SK-N-SH (cell line): ENCODE results near the gene CSNK1G2. TPM values are rescaled to one million over a fixed set of nuclear protein-coding genes. Genes with fewer than 3 reads are reported as not detected.

ENCODE experiments used
- CTCF ChIA-PET: fragments of 300-600, 350-600 bp; formaldehyde crosslinking; extraction: SDS; loops from one replicate; lab custom pipeline; 2021; lab: Yijun Ruan, JAX
- POLR2A ChIA-PET: fragments of 350-600 bp; sonication (Branson Sonifier 250); formaldehyde crosslinking; extraction: SDS; loops from one replicate; lab custom pipeline; 2020; ENCODE audit warnings: antibody characterized with exemption, inconsistent platforms; lab: Yijun Ruan, JAX
- DNase-seq: peaks from one replicate; pipeline ENCODE4 v3.0.0; 2012
- H2AFZ ChIP-seq: fragments of 200-600 bp; sonication (generic); 2 replicates; pipeline ENCODE4 v1.8.1; 2016; ENCODE audit warnings: antibody characterized with exemption, mild to moderate bottlenecking, low read depth
- H3F3A ChIP-seq: fragments of 200-600 bp; sonication (generic); replicated peaks from 2 replicates; pipeline ENCODE3; 2016; ENCODE audit warnings: antibody characterized with exemption, mild to moderate bottlenecking; ENCODE audit not compliant: insufficient read depth
- H3K27ac ChIP-seq, 2 experiments: fragments of 200-500 bp in 1 of 2; fragments of 200-600 bp in 1 of 2; sonication (Bioruptor generic) in 1 of 2; sonication (generic), shearing (Covaris generic) in 1 of 2; 2 replicates each; pipeline versions ENCODE4 v1.5.1 to v1.6.1; 2014 to 2016; ENCODE audit warnings: low read depth in 2 of 2, inconsistent platforms in 1 of 2, low read length in 1 of 2, mild to moderate bottlenecking in 1 of 2, mixed read lengths in 1 of 2
- H3K27me3 ChIP-seq: fragments of 200-600 bp; sonication (generic), shearing (Covaris generic); 2 replicates; pipeline ENCODE4 v1.6.1; 2016; ENCODE audit warnings: mixed run types; ENCODE audit not compliant: insufficient read depth
- H3K36me3 ChIP-seq, 2 experiments: fragments of 200-500 bp in 1 of 2; fragments of 200-600 bp in 1 of 2; sonication (Bioruptor generic) in 1 of 2; sonication (generic) in 1 of 2; replicated peaks in 1 of 2; 2 replicates each; pipeline versions ENCODE3 to v1.5.1; 2014 to 2016; ENCODE audit warnings: low read length in 1 of 2, mild to moderate bottlenecking in 1 of 2; ENCODE audit not compliant: insufficient read depth in 2 of 2, control insufficient read depth in 1 of 2
- H3K4me1 ChIP-seq, 2 experiments: fragments of 200-500 bp in 1 of 2; fragments of 200-600 bp in 1 of 2; sonication (Bioruptor generic) in 1 of 2; sonication (generic), shearing (Covaris generic) in 1 of 2; 2 replicates each; pipeline versions ENCODE4 v1.5.1 to v1.6.1; 2014 to 2016; ENCODE audit warnings: low read depth in 1 of 2, low read length in 1 of 2, mixed run types in 1 of 2; ENCODE audit not compliant: insufficient read depth in 2 of 2, control insufficient read depth in 1 of 2
- H3K4me2 ChIP-seq: fragments of 200-600 bp; sonication (generic), shearing (Covaris generic); 2 replicates; pipeline ENCODE4 v1.6.1; 2017; ENCODE audit warnings: mixed run types
- H3K4me3 ChIP-seq, 2 experiments: fragments of 200-500 bp in 1 of 2; fragments of 200-600 bp in 1 of 2; sonication (Bioruptor generic) in 1 of 2; sonication (generic), shearing (Covaris generic) in 1 of 2; 2 replicates each; pipeline versions ENCODE4 v1.5.1 to v1.8.1; 2014 to 2016; ENCODE audit warnings: low read depth in 2 of 2, inconsistent platforms in 1 of 2, low read length in 1 of 2, mild to moderate bottlenecking in 1 of 2, mixed read lengths in 1 of 2, moderate library complexity in 1 of 2
- H3K79me2 ChIP-seq: fragments of 200-600 bp; sonication (generic); 2 replicates; pipeline ENCODE4 v1.8.1; 2017; ENCODE audit warnings: mild to moderate bottlenecking; ENCODE audit not compliant: insufficient read depth
- H3K9ac ChIP-seq: fragments of 200-600 bp; sonication (generic); 2 replicates; pipeline ENCODE4 v1.6.1; 2017; ENCODE audit warnings: mixed run types
- H3K9me2 ChIP-seq: fragments of 200-600 bp; sonication (generic); 2 replicates; pipeline ENCODE4 v1.6.1; 2017; ENCODE audit warnings: mixed run types
- H3K9me3 ChIP-seq: fragments of 200-600 bp; sonication (generic); 2 replicates; pipeline ENCODE4 v1.6.1; 2017; ENCODE audit warnings: mixed run types, mild to moderate bottlenecking, moderate library complexity
- H4K20me1 ChIP-seq: fragments of 200-600 bp; sonication (generic); 2 replicates; pipeline ENCODE4 v1.6.1; 2017; ENCODE audit warnings: mild to moderate bottlenecking, mixed run types; ENCODE audit not compliant: insufficient read depth
- CHD2 ChIP-seq: fragments of 150-350 bp; IDR thresholded peaks from 2 replicates; pipeline ENCODE4 v1.6.1; 2018; ENCODE audit warnings: low read length; ENCODE audit not compliant: partially characterized antibody
- EP300 ChIP-seq, 2 experiments: IDR thresholded peaks; 2 replicates each; pipeline versions ENCODE4 v1.4.0 to v1.6.1; 2012; ENCODE audit warnings: borderline replicate concordance in 1 of 2, low read depth in 1 of 2, low read length in 1 of 2
- EZH2phosphoT487 ChIP-seq: fragments of 200-600 bp; sonication (generic); IDR thresholded peaks from 2 replicates; pipeline ENCODE4 v1.6.1; 2017; ENCODE audit warnings: low read depth, mixed run types, mild to moderate bottlenecking, antibody characterized with exemption, moderate library complexity, borderline replicate concordance
- FOSL2 ChIP-seq: IDR thresholded peaks from 2 replicates; pipeline ENCODE4 v1.4.0; 2012; ENCODE audit warnings: low read depth, mild to moderate bottlenecking, moderate library complexity, borderline replicate concordance
- FOXJ3 ChIP-seq: sonication (generic); formaldehyde crosslinking; IDR thresholded peaks from 2 replicates; pipeline ENCODE4 v1.5.1; 2020; ENCODE audit warnings: mild to moderate bottlenecking, missing genetic modification reagents
- FOXM1 ChIP-seq: IDR thresholded peaks from 2 replicates; pipeline ENCODE4 v1.4.0; 2012; ENCODE audit warnings: low read depth, mild to moderate bottlenecking
- GABPA ChIP-seq: IDR thresholded peaks from 2 replicates; pipeline ENCODE4 v1.4.0; 2012; ENCODE audit warnings: low read depth, mild to moderate bottlenecking
- MAX ChIP-seq: IDR thresholded peaks from 2 replicates; pipeline ENCODE4 v1.4.0; 2012; ENCODE audit warnings: low read depth
- MXI1 ChIP-seq: IDR thresholded peaks from 2 replicates; pipeline ENCODE4 v1.6.1; 2012; ENCODE audit warnings: mild to moderate bottlenecking, low read depth, low read length, improper control_type of control experiment
- NRF1 ChIP-seq: IDR thresholded peaks from 2 replicates; pipeline ENCODE4 v1.6.1; 2012; ENCODE audit warnings: low read depth, mild to moderate bottlenecking, low read length
- POLR2AphosphoS5 ChIP-seq: IDR thresholded peaks from 2 replicates; pipeline ENCODE4 v1.6.1; 2012; ENCODE audit warnings: low read depth, low read length
- RXRA ChIP-seq: IDR thresholded peaks from 2 replicates; pipeline ENCODE4 v1.4.0; 2012; ENCODE audit warnings: low read depth, mild to moderate bottlenecking, borderline replicate concordance
- SIN3A ChIP-seq: IDR thresholded peaks from 2 replicates; pipeline ENCODE4 v1.6.1; 2012; ENCODE audit warnings: low read depth, mild to moderate bottlenecking, low read length, moderate library complexity, borderline replicate concordance
- TCF12 ChIP-seq: IDR thresholded peaks from 2 replicates; pipeline ENCODE4 v1.4.0; 2012
- USF1 ChIP-seq: IDR thresholded peaks from 2 replicates; pipeline ENCODE4 v1.4.0; 2012; ENCODE audit warnings: low read depth, borderline replicate concordance
- USF2 ChIP-seq: fragments of 150-350 bp; IDR thresholded peaks from 2 replicates; pipeline ENCODE4 v1.6.1; 2017; ENCODE audit warnings: antibody characterized with exemption, low read length, low read depth, borderline replicate concordance
- ZBTB33 ChIP-seq: IDR thresholded peaks from 2 replicates; pipeline ENCODE4 v1.4.0; 2012; ENCODE audit warnings: low read depth, borderline replicate concordance
- WGBS: methylation state at CpG from one replicate; pipeline ENCODE4 v1.1.6; 2017; ENCODE audit warnings: low lambda C conversion rate; 5-methylcytosine and 5-hydroxymethylcytosine counted together
- polyA plus RNA-seq, 3 experiments: library from polyadenylated mRNA; depleted of rRNA; stranded (reverse); fragments of >200 nt; gene quantifications; 2 replicates each; pipeline ENCODE4 v1.2.3, GENCODE V29; 2012

CSNK1G2 gene
- polyA plus RNA-seq, 1 of the 3 experiments (the other 2 are of a cell fraction): 79.4 TPM

- peak overlapping the region; percentile 51 for H3K9ac ChIP-seq
- H3K9me2 ChIP-seq: no peaks in the 10 kb centered on the region
- H3K27ac ChIP-seq: peak overlapping the region; percentile 48 to 89; a peak in 3 of 4 replicates
- peaks cover 51% of the 10 kb centered on the region for H3K79me2 ChIP-seq
- WGBS: 37% methylated on average over 11 of the region's 23 CpGs
- H3F3A ChIP-seq: peaks cover 9% of the 10 kb centered on the region
- peaks cover 4% of the 10 kb centered on the region for H4K20me1 ChIP-seq
- peak; percentile 87 for DNase-seq
- H3K4me2 ChIP-seq: peak overlapping the region; percentile 84
- CTCF ChIA-PET: interaction anchor here (1.9 to 2.0 kb wide), 2 partner anchors 53 to 86 kb away, joined by 10 to 13 read pairs; no protein-coding TSS in a partner anchor
- no peaks in the 10 kb centered on the region for H3K27me3 ChIP-seq
- peaks cover 4 to 18% of the 10 kb centered on the region in 2 experiments; a peak in 2 of 4 replicates for H3K4me1 ChIP-seq
- peak overlapping the region; percentile 37 to 50 for H3K4me3 ChIP-seq
- POLR2A ChIA-PET: interaction anchor here (0.5 to 1.7 kb wide), 4 partner anchors 26 to 188 kb away, joined by 3 to 5 read pairs (median 3); no protein-coding TSS in a partner anchor
- peak overlapping the region; percentile 88; the same call in 1 of the 2 replicates for H2AFZ ChIP-seq
- no peaks in the 10 kb centered on the region for H3K36me3 ChIP-seq
- H3K9me3 ChIP-seq: no peaks in the 10 kb centered on the region
- TF ChIP-seq ZBTB33: no peak
- 0 out of 2 replicates have a peak, but pooled peaks have one; percentile 26 for TF ChIP-seq FOXJ3
- no peak for TF ChIP-seq GABPA
- peak; percentile 58 for TF ChIP-seq CHD2
- TF ChIP-seq POLR2AphosphoS5: peak; percentile 53; the same call in 1 of the 2 replicates
- TF ChIP-seq MXI1: peak; percentile 89; the same call in 1 of the 2 replicates
- TF ChIP-seq EP300 (IDR thresholded peaks at IDR 0.05; ENCODE audit: borderline replicate concordance in 1 of 2, low read depth in 1 of 2, low read length in 1 of 2): peak in 1 of 2 experiments; percentile 64; a peak in 2 of 4 replicates
- no peak for TF ChIP-seq FOSL2
These were observed 75.3 kb downstream of the CSNK1G2 start for GRCh38 chr19:2016041-2016807.

GRCh38 chr19:2018752-2019151, 77.8 kb downstream of the CSNK1G2 start:
- POLR2A ChIA-PET: no interaction called here
- Histone ChIP-seq H3K9me3 (no peaks in the 10 kb centered on the region), H3K4me2 (no peak overlapping the region)
- TF ChIP-seq FOXM1: no peak
- no peak for TF ChIP-seq MAX
- TF ChIP-seq EZH2phosphoT487: no peak
- no peak for TF ChIP-seq TCF12
- no peak for TF ChIP-seq USF1
- TF ChIP-seq CHD2: no peak
- no peak for TF ChIP-seq USF2
- no peak for TF ChIP-seq GABPA
- TF ChIP-seq RXRA: no peak
- no peak for TF ChIP-seq NRF1
- TF ChIP-seq SIN3A: no peak
- no peak for TF ChIP-seq ZBTB33
- TF ChIP-seq, all 33 proteins: peak for 0
- Histone ChIP-seq H3K36me3 (no peaks in the 10 kb centered on the region), H3K9me2 (no peaks in the 10 kb centered on the region), H3K27me3 (no peaks in the 10 kb centered on the region), H3F3A (peaks cover 9% of the 10 kb centered on the region), H3K27ac (no peak overlapping the region), H2AFZ (no peak overlapping the region), H4K20me1 (no peaks in the 10 kb centered on the region), H3K79me2 (peaks cover 25% of the 10 kb centered on the region), H3K9ac (no peak overlapping the region), H3K4me3 (no peak overlapping the region), H3K4me1 (peaks cover 4 to 19% of the 10 kb centered on the region in 2 experiments; a peak in 2 of 4 replicates)
- CTCF ChIA-PET: interaction anchor here (0.9 to 3.5 kb wide), 15 partner anchors 11 to 92 kb away, joined by 3 to 43 read pairs (median 7); partner anchors contain the start of genes MKNK2 and MOB3A
- 86% methylated on average over 12 of the region's 13 CpGs for WGBS
- DNase-seq: no peak
